ENCODE results near the gene CYB5R2. TPM values are rescaled to one million over a fixed set of nuclear protein-coding genes. Genes with fewer than 3 reads are reported as not detected.

The CYB5R2 gene
- total RNA-seq, 2 experiments from 2014 or later = not detected

GRCh38 chr11:7686761-7687160, 13.5 kb upstream of the CYB5R2 start:
- intact Hi-C loops (cut with micrococcal nuclease; ENCODE audit: unreplicated experiment) = no loop called here
- POLR2A ChIA-PET = interaction anchor here (0.5 to 0.8 kb wide), 2 partner anchors 11 to 578 kb away, joined by 3 read pairs; no protein-coding TSS in a partner anchor

DNA sequence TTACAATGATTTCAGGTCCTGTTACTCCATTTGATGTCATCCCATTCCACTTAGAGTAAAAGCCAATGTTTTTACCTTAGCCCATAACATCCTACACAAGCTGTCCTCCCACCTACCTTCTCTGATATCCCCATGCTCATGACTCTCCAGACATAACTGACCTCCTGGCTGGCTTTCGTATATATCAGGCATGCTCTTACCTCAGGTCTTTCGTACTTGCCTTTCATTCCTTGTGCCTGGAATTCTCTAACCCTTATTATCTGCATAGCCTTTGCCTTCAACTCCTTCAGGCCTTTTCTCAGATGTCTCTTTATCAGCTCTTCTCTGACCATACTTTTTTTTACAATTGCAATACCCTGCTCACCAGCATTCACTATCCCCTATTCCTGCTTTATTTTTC, 10.3 kb upstream of the CYB5R2 start:
- no peak for DNase-seq (ENCODE audit: low spot score)
- H2AFZ ChIP-seq (ENCODE audit: low read length) = no peak overlapping the region
- no peaks in the 10 kb centered on the region for H3K4me1 ChIP-seq (ENCODE audit: insufficient read depth, low read length, poor library complexity, severe bottlenecking)
- H3K9me2 ChIP-seq (ENCODE audit: insufficient read depth, low read length) = no peaks in the 10 kb centered on the region
- no TSS peak for BruUV-seq (replicated peaks)
- no peaks in the 10 kb centered on the region for H3K79me2 ChIP-seq (ENCODE audit: insufficient read depth, low read depth, low read length)
- no peaks in the 10 kb centered on the region for H4K20me1 ChIP-seq (ENCODE audit: insufficient read depth, low read length)
- ChIA-PET POLR2A (no interaction called here), CTCF (ENCODE audit: unreplicated experiment) (no interaction called here)
- no peak overlapping the region for H3K4me2 ChIP-seq (ENCODE audit: low read length)
- TF ChIP-seq EZH2phosphoT487 (IDR thresholded peaks at IDR 0.05; ENCODE audit: borderline replicate concordance, low read depth, low read length) = no peak
- TF ChIP-seq, protein P1, sequence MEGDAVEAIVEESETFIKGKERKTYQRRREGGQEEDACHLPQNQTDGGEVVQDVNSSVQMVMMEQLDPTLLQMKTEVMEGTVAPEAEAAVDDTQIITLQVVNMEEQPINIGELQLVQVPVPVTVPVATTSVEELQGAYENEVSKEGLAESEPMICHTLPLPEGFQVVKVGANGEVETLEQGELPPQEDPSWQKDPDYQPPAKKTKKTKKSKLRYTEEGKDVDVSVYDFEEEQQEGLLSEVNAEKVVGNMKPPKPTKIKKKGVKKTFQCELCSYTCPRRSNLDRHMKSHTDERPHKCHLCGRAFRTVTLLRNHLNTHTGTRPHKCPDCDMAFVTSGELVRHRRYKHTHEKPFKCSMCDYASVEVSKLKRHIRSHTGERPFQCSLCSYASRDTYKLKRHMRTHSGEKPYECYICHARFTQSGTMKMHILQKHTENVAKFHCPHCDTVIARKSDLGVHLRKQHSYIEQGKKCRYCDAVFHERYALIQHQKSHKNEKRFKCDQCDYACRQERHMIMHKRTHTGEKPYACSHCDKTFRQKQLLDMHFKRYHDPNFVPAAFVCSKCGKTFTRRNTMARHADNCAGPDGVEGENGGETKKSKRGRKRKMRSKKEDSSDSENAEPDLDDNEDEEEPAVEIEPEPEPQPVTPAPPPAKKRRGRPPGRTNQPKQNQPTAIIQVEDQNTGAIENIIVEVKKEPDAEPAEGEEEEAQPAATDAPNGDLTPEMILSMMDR (conservative IDR thresholded peaks at IDR 0.05; ENCODE audit: low read length) = no peak
- intact Hi-C loops (cut with micrococcal nuclease; ENCODE audit: unreplicated experiment) = no loop called here
- H3K27ac ChIP-seq (ENCODE audit: low read depth, low read length, poor library complexity, severe bottlenecking) = no peak overlapping the region
- H3K36me3 ChIP-seq (ENCODE audit: insufficient read depth, low read length) = no peaks in the 10 kb centered on the region
- H3K9me3 ChIP-seq (ENCODE audit: low read length) = no peaks in the 10 kb centered on the region
- H3K4me3 ChIP-seq (ENCODE audit: low read depth, low read length, poor library complexity, severe bottlenecking) = no peak overlapping the region

More at GRCh38 chr11:7686761-7687160, 13.5 kb upstream of the CYB5R2 start:
- DNase-seq (ENCODE audit: low spot score) = no peak
- H3K27ac ChIP-seq (ENCODE audit: low read depth, low read length, poor library complexity, severe bottlenecking) = no peak overlapping the region
- no peaks in the 10 kb centered on the region for H3K4me1 ChIP-seq (ENCODE audit: insufficient read depth, low read length, poor library complexity, severe bottlenecking)
- no peak overlapping the region for H2AFZ ChIP-seq (ENCODE audit: low read length)
- CTCF ChIA-PET (ENCODE audit: unreplicated experiment) = no interaction called here
- H3K36me3 ChIP-seq (ENCODE audit: insufficient read depth, low read length) = no peaks in the 10 kb centered on the region
- no peaks in the 10 kb centered on the region for H3K9me2 ChIP-seq (ENCODE audit: insufficient read depth, low read length)
- H4K20me1 ChIP-seq (ENCODE audit: insufficient read depth, low read length) = no peaks in the 10 kb centered on the region
- H3K4me2 ChIP-seq (ENCODE audit: low read length) = no peak overlapping the region
- no peak overlapping the region for H3K4me3 ChIP-seq (ENCODE audit: low read depth, low read length, poor library complexity, severe bottlenecking)
- no peaks in the 10 kb centered on the region for H3K79me2 ChIP-seq (ENCODE audit: insufficient read depth, low read depth, low read length)
- BruUV-seq (replicated peaks) = no TSS peak
- H3K9me3 ChIP-seq (ENCODE audit: low read length) = no peaks in the 10 kb centered on the region
- TF ChIP-seq EZH2phosphoT487 (IDR thresholded peaks at IDR 0.05; ENCODE audit: borderline replicate concordance, low read depth, low read length) = no peak
- TF ChIP-seq, protein P1 (conservative IDR thresholded peaks at IDR 0.05; ENCODE audit: low read length) = no peak

DNA sequence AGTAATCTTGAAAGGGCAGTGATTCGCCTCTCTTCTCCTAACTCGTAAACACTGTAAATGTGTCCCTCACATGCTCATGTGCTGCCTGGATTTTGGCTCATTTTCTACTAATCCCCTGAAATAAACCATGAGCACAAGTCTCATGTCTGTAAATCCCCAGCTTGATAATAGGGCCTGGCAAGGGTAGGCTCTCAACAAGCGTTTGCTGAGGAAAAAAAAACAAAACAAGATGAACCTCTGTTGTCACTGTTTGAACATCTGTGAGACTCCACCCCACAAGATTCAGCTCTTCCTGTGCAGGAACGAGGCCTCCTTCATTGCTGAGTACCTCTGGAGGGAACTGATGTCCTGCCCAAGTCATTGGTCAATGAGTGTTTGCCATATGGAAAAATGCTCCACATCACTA, 4.5 kb upstream of the CYB5R2 start:
- Histone ChIP-seq H2AFZ (ENCODE audit: low read length) (no peak overlapping the region), H4K20me1 (ENCODE audit: insufficient read depth, low read length) (no peaks in the 10 kb centered on the region), H3K9me2 (ENCODE audit: insufficient read depth, low read length) (no peaks in the 10 kb centered on the region), H3K4me1 (ENCODE audit: insufficient read depth, low read length, poor library complexity, severe bottlenecking) (no peaks in the 10 kb centered on the region), H3K27ac (ENCODE audit: low read depth, low read length, poor library complexity, severe bottlenecking) (no peak overlapping the region), H3K79me2 (ENCODE audit: insufficient read depth, low read depth, low read length) (no peaks in the 10 kb centered on the region), H3K4me2 (ENCODE audit: low read length) (no peak overlapping the region), H3K4me3 (ENCODE audit: low read depth, low read length, poor library complexity, severe bottlenecking) (no peak overlapping the region), H3K36me3 (ENCODE audit: insufficient read depth, low read length) (no peaks in the 10 kb centered on the region), H3K9me3 (ENCODE audit: low read length) (no peaks in the 10 kb centered on the region)
- BruUV-seq (replicated peaks) = no TSS peak
- no peak for DNase-seq (ENCODE audit: low spot score)
- intact Hi-C loops (cut with micrococcal nuclease; ENCODE audit: unreplicated experiment) = no loop called here
- ChIA-PET CTCF (ENCODE audit: unreplicated experiment) (no interaction called here), POLR2A (no interaction called here)
- TF ChIP-seq EZH2phosphoT487 (IDR thresholded peaks at IDR 0.05; ENCODE audit: borderline replicate concordance, low read depth, low read length) = no peak
- TF ChIP-seq, protein P1 (conservative IDR thresholded peaks at IDR 0.05; ENCODE audit: low read length) = no peak

All from OCI-LY7 (cell line).